CD14-positive monocyte (primary cell): ENCODE data around the gene MEI4. TPM values are rescaled to one million over a fixed set of nuclear protein-coding genes. Genes with fewer than 3 reads are reported as not detected.
"Not testable (repeated sequence)": the region's sequence is repeated elsewhere in the genome, so short reads cannot be mapped to it uniquely, and the experiment has no call there.

Experiments used
- DNase-seq, 3 donors: peaks; one replicate each; pipeline ENCODE4 v3.0.0-alpha.2; 2011 to 2022
- H2AFZ ChIP-seq: 2 replicates; pipeline ENCODE4 v1.6.0; 2012; ENCODE audit warnings: mild to moderate bottlenecking, low read depth, low read length, inconsistent platforms; ENCODE audit not compliant: insufficient read depth, poor library complexity, severe bottlenecking
- H3K27ac ChIP-seq, 2 donors: 1 replicate in 1 of 2; 2 replicates in 1 of 2; pipeline ENCODE4 v1.5.1; 2012 to 2013; ENCODE audit warnings: low read length in 2 of 2, control low read depth in 1 of 2, inconsistent platforms in 1 of 2, low read depth in 1 of 2, mild to moderate bottlenecking in 1 of 2
- H3K27me3 ChIP-seq, 2 donors: one replicate each; pipeline versions ENCODE4 v1.6.0 to v1.6.1; 2011 to 2013; ENCODE audit warnings: low read length in 2 of 2; ENCODE audit not compliant: control insufficient read depth in 2 of 2, insufficient read depth in 2 of 2
- H3K36me3 ChIP-seq, 2 donors: replicated peaks in 1 of 2; 1 replicate in 1 of 2; 2 replicates in 1 of 2; pipeline versions ENCODE4 v1.5.1 to v1.6.1; 2012 to 2013; ENCODE audit warnings: low read length in 2 of 2, control low read depth in 1 of 2, inconsistent platforms in 1 of 2, mild to moderate bottlenecking in 1 of 2; ENCODE audit not compliant: insufficient read depth in 2 of 2, control insufficient read depth in 1 of 2
- H3K4me1 ChIP-seq, 2 donors: 1 replicate in 1 of 2; 2 replicates in 1 of 2; pipeline versions ENCODE4 v1.5.1 to v1.6.1; 2012 to 2013; ENCODE audit warnings: low read length in 2 of 2, control low read depth in 1 of 2, inconsistent platforms in 1 of 2, mild to moderate bottlenecking in 1 of 2, moderate library complexity in 1 of 2; ENCODE audit not compliant: insufficient read depth in 2 of 2, control insufficient read depth in 1 of 2
- H3K4me2 ChIP-seq: replicated peaks from 2 replicates; pipeline ENCODE3; 2012; ENCODE audit warnings: low read length, moderate library complexity, mild to moderate bottlenecking; ENCODE audit not compliant: poor library complexity, severe bottlenecking; ENCODE audit errors: extremely low read depth
- H3K4me3 ChIP-seq, 3 experiments: fragments of 200-600 bp in 1 of 3; sonication (generic) in 1 of 3; replicated peaks in 1 of 3; 1 replicate in 2 of 3; 2 replicates in 1 of 3; pipeline ENCODE4 v1.5.1; 2011 to 2013; ENCODE audit warnings: low read length in 3 of 3, mild to moderate bottlenecking in 3 of 3, control low read depth in 2 of 3, low read depth in 2 of 3, inconsistent platforms in 1 of 3, moderate library complexity in 1 of 3
- H3K79me2 ChIP-seq: 2 replicates; pipeline ENCODE4 v1.6.0; 2012; ENCODE audit warnings: mild to moderate bottlenecking, control low read depth, inconsistent platforms, low read length, moderate library complexity; ENCODE audit not compliant: insufficient read depth
- H3K9ac ChIP-seq: 2 replicates; pipeline ENCODE4 v1.6.0; 2017; ENCODE audit warnings: low read length, mild to moderate bottlenecking; ENCODE audit not compliant: insufficient read depth, poor library complexity, severe bottlenecking
- H3K9me3 ChIP-seq, 2 donors: replicated peaks in 1 of 2; 1 replicate in 1 of 2; 2 replicates in 1 of 2; pipeline versions ENCODE4 v1.5.1 to v1.6.1; 2012 to 2013; ENCODE audit warnings: low read length in 2 of 2, control low read depth in 1 of 2; ENCODE audit not compliant: control insufficient read depth in 1 of 2, insufficient read depth in 1 of 2
- H4K20me1 ChIP-seq: 2 replicates; pipeline ENCODE4 v1.6.0; 2012; ENCODE audit warnings: mild to moderate bottlenecking, low read length, control low read depth, moderate library complexity; ENCODE audit not compliant: insufficient read depth
- H3K27ac Mint-ChIP-seq, 7 donors: one replicate each; pipeline ENCODE4 v1.8.0; 2020; ENCODE audit warnings: mild to moderate bottlenecking in 7 of 7, mixed read lengths in 7 of 7, moderate library complexity in 6 of 7, inconsistent platforms in 2 of 7
- H3K27me3 Mint-ChIP-seq, 3 donors: one replicate each; pipeline ENCODE4 v1.8.0; 2021 to 2022; ENCODE audit warnings: low read depth in 3 of 3, mild to moderate bottlenecking in 3 of 3, mixed read lengths in 3 of 3, moderate library complexity in 3 of 3, inconsistent platforms in 1 of 3
- H3K36me3 Mint-ChIP-seq, 2 donors: one replicate each; pipeline ENCODE4 v1.8.0; 2020; ENCODE audit warnings: mixed read lengths in 2 of 2, inconsistent platforms in 1 of 2, mild to moderate bottlenecking in 1 of 2
- H3K4me1 Mint-ChIP-seq: one replicate; pipeline ENCODE4 v1.8.0; 2020; ENCODE audit warnings: mild to moderate bottlenecking, mixed read lengths
- H3K4me3 Mint-ChIP-seq, 2 donors: one replicate each; pipeline ENCODE4 v1.8.0; 2020; ENCODE audit warnings: mild to moderate bottlenecking in 2 of 2, mixed read lengths in 2 of 2, moderate library complexity in 1 of 2
- H3K9me3 Mint-ChIP-seq, 7 donors: one replicate each; pipeline ENCODE4 v1.8.0; 2020 to 2022; ENCODE audit warnings: mixed read lengths in 7 of 7, mild to moderate bottlenecking in 6 of 7, moderate library complexity in 6 of 7, inconsistent platforms in 2 of 7
- CTCF ChIP-seq: fragments of 200-600 bp; IDR thresholded peaks from one replicate; pipeline ENCODE4 v1.8.0; 2022; ENCODE audit warnings: antibody characterized with exemption, mild to moderate bottlenecking
- WGBS: methylation state at CpG from one replicate; pipeline ENCODE4 v1.1.5; 2013; ENCODE audit warnings: missing lambda C conversion rate; ENCODE audit not compliant: insufficient coverage; 5-methylcytosine and 5-hydroxymethylcytosine counted together
- intact Hi-C, 2 donors: fragments of 100-400 bp; cut with micrococcal nuclease; formaldehyde crosslinking; loops; one replicate each; pipeline versions ENCODE4 v1.15.0 to v1.15.1; 2023
- polyA plus RNA-seq, 3 donors: library from polyadenylated mRNA; depleted of rRNA in 1 of 3; unstranded in 2 of 3; stranded (reverse) in 1 of 3; fragments of 300-500 nt in 2 of 3; fragments of >200 nt in 1 of 3; fragmentation: Illumina TruSeq in 2 of 3; gene quantifications; 1 replicate in 2 of 3; 2 replicates in 1 of 3; pipeline ENCODE4 v1.2.3, GENCODE V29; 2012 to 2021

The MEI4 gene
- polyA plus RNA-seq, 3 donors = not detected

GRCh38 chr6:77653816-77654215, 977 bp downstream of the MEI4 start:
- peaks cover 6% of the 10 kb centered on the region for H3K4me1 Mint-ChIP-seq
- Histone ChIP-seq H3K9ac (no peak overlapping the region), H3K36me3 (no peaks in the 10 kb centered on the region), H3K9me3 (no peaks in the 10 kb centered on the region), H3K27ac (no peak overlapping the region), H2AFZ (no peak overlapping the region), H3K4me1 (peaks cover 0 to 5% of the 10 kb centered on the region in 2 donors), H3K4me2 (no peak overlapping the region), H3K4me3 (no peak overlapping the region), H3K27me3 (no peaks in the 10 kb centered on the region), H4K20me1 (no peaks in the 10 kb centered on the region), H3K79me2 (no peaks in the 10 kb centered on the region)
- H3K27ac Mint-ChIP-seq = no peak overlapping the region
- DNase-seq = no peak
- intact Hi-C loops = no loop called here
- no peaks in the 10 kb centered on the region for H3K36me3 Mint-ChIP-seq
- peaks cover 0 to 6% (median 3%) of the 10 kb centered on the region in 7 donors for H3K9me3 Mint-ChIP-seq
- no peak overlapping the region for H3K4me3 Mint-ChIP-seq
- TF ChIP-seq CTCF = no peak
- H3K27me3 Mint-ChIP-seq = peaks cover 0 to 5% (median 2%) of the 10 kb centered on the region in 3 donors

- H3K27me3 Mint-ChIP-seq, H3K4me2 ChIP-seq, H3K27ac ChIP-seq, H3K4me1 ChIP-seq, H3K36me3 ChIP-seq, H3K79me2 ChIP-seq, H3K4me1 Mint-ChIP-seq, H3K4me3 ChIP-seq, intact Hi-C loops, DNase-seq, H3K9ac ChIP-seq, H3K9me3 ChIP-seq, H3K27ac Mint-ChIP-seq, H3K36me3 Mint-ChIP-seq, H3K4me3 Mint-ChIP-seq, H2AFZ ChIP-seq, H3K9me3 Mint-ChIP-seq, H4K20me1 ChIP-seq, H3K27me3 ChIP-seq: not testable (repeated sequence)
- no CpG with 5 or more reads among the region's 1 CpG for WGBS
Measured at GRCh38 chr6:77655035-77655434, 2.2 kb downstream of the MEI4 start.
